ENCODE data around the gene TPRN. TPM values are rescaled to one million over a fixed set of nuclear protein-coding genes. Genes with fewer than 3 reads are reported as not detected.

Gene TPRN
- total RNA-seq, 1 experiment from 2014 or later, result 24.9 TPM

DNA sequence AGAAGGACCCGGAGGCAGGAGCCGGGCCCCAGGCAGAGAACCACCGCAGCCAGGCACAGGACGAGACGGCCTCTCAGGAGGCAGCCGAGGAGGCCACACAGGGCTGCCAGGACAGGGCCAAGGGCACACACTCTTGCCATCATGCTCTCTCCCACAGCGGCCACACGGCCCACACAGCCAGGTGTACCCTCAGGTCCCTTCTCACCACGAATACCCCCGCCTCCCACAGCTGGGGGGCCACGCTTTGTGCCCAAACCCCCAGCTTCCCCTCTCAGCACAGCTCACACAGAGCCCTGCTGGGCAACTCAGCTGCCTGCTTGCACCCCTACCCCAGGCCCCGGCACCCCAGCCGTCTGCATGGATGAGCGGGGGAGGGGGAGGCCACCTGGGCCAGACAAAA lies 6.8 kb downstream of the TPRN start:
- Histone ChIP-seq H3K79me2 (ENCODE audit: insufficient read depth, low read length) (peaks cover 33% of the 10 kb centered on the region), H3K27ac (ENCODE audit: low read depth, low read length) (no peak overlapping the region), H3K4me2 (ENCODE audit: low read length) (no peak overlapping the region), H2AFZ (ENCODE audit: low read depth, low read length, poor library complexity, severe bottlenecking) (no peak overlapping the region), H3K4me3 (replicated peaks in 1 of 2; ENCODE audit: low read depth in 1 of 2, low read length in 2 of 2) (no peak overlapping the region), H3K27me3 (ENCODE audit: insufficient read depth, low read length) (no peaks in the 10 kb centered on the region), H4K20me1 (ENCODE audit: insufficient read depth) (no peaks in the 10 kb centered on the region), H3K36me3 (ENCODE audit: control insufficient read depth in 1 of 2, insufficient read depth in 2 of 2, low read length in 2 of 2) (peaks cover 0 to 6% of the 10 kb centered on the region in 2 experiments; a peak in 1 of 4 replicates), H3K9me3 (ENCODE audit: control insufficient read depth in 1 of 2, insufficient read depth in 1 of 2, low read depth in 1 of 2, low read length in 2 of 2) (no peaks in the 10 kb centered on the region), H3K9ac (ENCODE audit: low read length) (no peak overlapping the region), H3K9me2 (ENCODE audit: insufficient read depth) (no peaks in the 10 kb centered on the region), H3K4me1 (ENCODE audit: control insufficient read depth in 1 of 2, insufficient read depth in 2 of 2, low read length in 2 of 2) (peaks cover 30 to 52% of the 10 kb centered on the region in 2 experiments)
- ChIA-PET RAD21 (ENCODE audit: low non-redundant PET in 1 of 2, low total read pairs in 2 of 2, uncharacterized antibody in 2 of 2, unreplicated experiment in 2 of 2) (no interaction called here), POLR2A (no interaction called here), CTCF (no interaction called here)
- intact Hi-C loops (cut with micrococcal nuclease), result no loop called here
- TF ChIP-seq ZFX (IDR thresholded peaks at IDR 0.05), result no peak
- TF ChIP-seq EGR1 (IDR thresholded peaks at IDR 0.05; ENCODE audit: low read depth), result no peak
- no peak for TF ChIP-seq FOSL1 (IDR thresholded peaks at IDR 0.05; ENCODE audit: low read depth)
- no peak for TF ChIP-seq POLR2A (IDR thresholded peaks at IDR 0.05; ENCODE audit: borderline replicate concordance, extremely low read depth, insufficient read depth, insufficient read length)
- no peak for TF ChIP-seq POLR2AphosphoS5 (IDR thresholded peaks at IDR 0.05; ENCODE audit: low read depth, low read length)
- TF ChIP-seq EZH2 (IDR thresholded peaks at IDR 0.05), result no peak
- no peak for TF ChIP-seq ELF1 (IDR thresholded peaks at IDR 0.05; ENCODE audit: borderline replicate concordance, low read depth)
- no peak for TF ChIP-seq SP1 (IDR thresholded peaks at IDR 0.05; ENCODE audit: low read depth)
- TF ChIP-seq, protein P1, sequence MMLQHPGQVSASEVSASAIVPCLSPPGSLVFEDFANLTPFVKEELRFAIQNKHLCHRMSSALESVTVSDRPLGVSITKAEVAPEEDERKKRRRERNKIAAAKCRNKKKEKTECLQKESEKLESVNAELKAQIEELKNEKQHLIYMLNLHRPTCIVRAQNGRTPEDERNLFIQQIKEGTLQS (IDR thresholded peaks at IDR 0.05), result no peak
- TF ChIP-seq ZNF274 (IDR thresholded peaks at IDR 0.05; ENCODE audit: low read depth, low read length), result no peak
- TF ChIP-seq RAD21 (IDR thresholded peaks at IDR 0.05; ENCODE audit: low read depth), result no peak
- no peak for TF ChIP-seq SIN3A (IDR thresholded peaks at IDR 0.05; ENCODE audit: low read depth)
- no peak for TF ChIP-seq MAX (IDR thresholded peaks at IDR 0.05)
- no peak for TF ChIP-seq TCF7L2 (IDR thresholded peaks at IDR 0.05; ENCODE audit: borderline replicate concordance, extremely low read depth, insufficient read depth, insufficient read length)
- TF ChIP-seq SRF (IDR thresholded peaks at IDR 0.05; ENCODE audit: low read depth), result no peak
- no peak for ATAC-seq
- no peak for DNase-seq (ENCODE audit: low read depth, low spot score)
- no TSS peak for BruUV-seq (replicated peaks)
